H1 (cell line): ENCODE results near the gene BSDC1. TPM values are rescaled to one million over a fixed set of nuclear protein-coding genes. Genes with fewer than 3 reads are reported as not detected.
A peak's percentile ranks its signal among the peaks of the same experiment; 100 is the strongest.

Source experiments
- CBX8 ChIP-seq: fragments of 300-800, 300-1000 bp; sonication (generic); IDR thresholded peaks from 2 replicates; pipeline ENCODE4 v1.7.1; 2016; ENCODE audit warnings: low read depth, low read length, borderline replicate concordance
- CHD7 ChIP-seq: fragments of 300-600 bp; sonication (generic); IDR thresholded peaks from 2 replicates; pipeline ENCODE4 v1.7.1; 2012; ENCODE audit warnings: low read length, moderate library complexity, mild to moderate bottlenecking, inconsistent platforms; ENCODE audit not compliant: insufficient replicate concordance
- NRF1 ChIP-seq: IDR thresholded peaks from 2 replicates; pipeline ENCODE4 v1.6.1; 2011; ENCODE audit warnings: mild to moderate bottlenecking, low read depth, low read length, improper control_type of control experiment
- POLR2A ChIP-seq, 2 experiments: IDR thresholded peaks; 1 replicate in 1 of 2; 2 replicates in 1 of 2; pipeline ENCODE4 v1.6.1; 2011; ENCODE audit warnings: low read depth in 2 of 2, low read length in 2 of 2, mild to moderate bottlenecking in 2 of 2; ENCODE audit errors: control extremely low read depth in 1 of 2
- POLR2AphosphoS5 ChIP-seq: IDR thresholded peaks from 2 replicates; pipeline ENCODE4 v1.6.1; 2011; ENCODE audit warnings: low read depth, low read length
- ZNF274 ChIP-seq: IDR thresholded peaks from 2 replicates; pipeline ENCODE4 v1.7.0; 2012; ENCODE audit warnings: low read length, borderline replicate concordance; ENCODE audit errors: extremely low read depth
- polyA plus RNA-seq, 7 experiments: library from polyadenylated mRNA; depleted of rRNA in 3 of 7; stranded (reverse) in 5 of 7; unstranded in 2 of 7; fragments of >200 nt in 5 of 7; fragments of 200-250 nt in 2 of 7; gene quantifications; 1 replicate in 5 of 7; 2 replicates in 1 of 7; 4 replicates in 1 of 7; pipeline versions ENCODE4 v1.2.1 to v1.2.3, GENCODE V29; 2011 to 2013; ENCODE audit warnings: missing spikeins in 2 of 7, mixed read lengths in 2 of 7
- total RNA-seq: library from RNA; stranded (reverse); fragmentation: NEBNext Ultra II Directional; extraction: Animal tissue kit (Norgen Biotek cat#: 25700); gene quantifications from 2 replicates; pipeline ENCODE4 v1.2.1, GENCODE V29; 2021

The BSDC1 gene
- total and polyA plus RNA-seq, 2 of the 8 experiments (the other 6 are each of a cell fraction or from before 2014, with no cell fraction given) = 24.8 to 40.7 TPM

DNA sequence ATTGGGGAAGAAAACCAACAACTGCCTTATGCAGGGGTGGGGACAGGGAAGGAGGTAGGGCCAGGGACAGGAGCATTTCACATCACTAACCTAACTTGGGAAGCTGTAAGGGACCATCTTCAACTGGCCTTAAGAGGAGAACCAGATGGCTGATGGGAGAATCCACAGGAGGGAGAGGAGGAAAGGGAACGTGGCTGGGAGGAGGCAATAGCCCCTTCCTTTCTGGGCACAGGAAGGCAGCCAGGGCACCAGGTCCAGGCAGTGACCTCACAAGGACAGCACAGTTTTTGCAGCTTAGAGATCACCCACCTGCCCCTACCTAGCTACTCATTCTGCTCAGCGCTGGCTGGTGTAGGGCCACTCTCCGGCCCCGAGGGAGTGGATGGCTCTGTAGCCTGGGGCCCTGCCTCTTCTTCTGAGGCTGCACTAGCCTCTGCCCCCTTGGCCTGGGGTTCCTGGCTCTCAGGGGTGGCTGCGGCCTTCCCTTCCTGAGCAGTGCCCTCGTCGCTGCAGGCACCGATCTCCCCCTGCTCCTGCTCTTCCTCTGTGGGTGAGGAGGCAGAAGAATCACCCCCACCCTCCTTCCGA is 59.9 kb downstream of the BSDC1 start (continued):
- TF ChIP-seq CHD7 = no peak
- TF ChIP-seq CBX8 = no peak
- peak; percentile 94 for TF ChIP-seq POLR2AphosphoS5
- TF ChIP-seq ZNF274 = no peak
- no peak for TF ChIP-seq NRF1
- TF ChIP-seq POLR2A (IDR thresholded peaks at IDR 0.05; ENCODE audit: control extremely low read depth in 1 of 2, low read depth in 2 of 2, low read length in 2 of 2) = peak; percentile 79 to 89
- TF ChIP-seq, all 59 proteins: peak for 2
